ENCODE data around the gene NPC2.

DNA sequence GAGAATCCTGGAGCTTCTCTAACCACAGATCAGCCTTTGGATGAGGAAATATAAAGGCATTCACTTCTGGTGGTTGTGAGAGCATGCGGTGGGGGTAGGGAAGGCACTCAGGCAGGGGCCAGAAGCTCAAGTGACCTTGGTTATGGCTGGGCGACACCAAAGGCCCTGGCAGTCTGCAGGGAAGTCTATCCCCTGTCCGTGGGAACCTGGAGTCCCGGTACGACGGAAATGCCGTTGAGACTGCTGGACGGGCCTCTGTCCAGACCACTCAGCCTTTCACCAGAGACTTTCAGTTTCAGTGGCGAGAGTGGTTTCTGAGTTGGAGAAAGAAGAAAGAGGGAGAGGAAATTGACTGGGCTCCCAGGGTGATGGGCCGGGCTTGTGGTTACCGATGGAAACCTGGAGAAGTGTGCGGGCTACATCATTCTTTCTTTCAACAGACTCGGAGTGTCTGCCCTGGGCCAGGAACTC lies 21.4 kb upstream of the NPC2 start:
- TF ChIP-seq, protein P1, sequence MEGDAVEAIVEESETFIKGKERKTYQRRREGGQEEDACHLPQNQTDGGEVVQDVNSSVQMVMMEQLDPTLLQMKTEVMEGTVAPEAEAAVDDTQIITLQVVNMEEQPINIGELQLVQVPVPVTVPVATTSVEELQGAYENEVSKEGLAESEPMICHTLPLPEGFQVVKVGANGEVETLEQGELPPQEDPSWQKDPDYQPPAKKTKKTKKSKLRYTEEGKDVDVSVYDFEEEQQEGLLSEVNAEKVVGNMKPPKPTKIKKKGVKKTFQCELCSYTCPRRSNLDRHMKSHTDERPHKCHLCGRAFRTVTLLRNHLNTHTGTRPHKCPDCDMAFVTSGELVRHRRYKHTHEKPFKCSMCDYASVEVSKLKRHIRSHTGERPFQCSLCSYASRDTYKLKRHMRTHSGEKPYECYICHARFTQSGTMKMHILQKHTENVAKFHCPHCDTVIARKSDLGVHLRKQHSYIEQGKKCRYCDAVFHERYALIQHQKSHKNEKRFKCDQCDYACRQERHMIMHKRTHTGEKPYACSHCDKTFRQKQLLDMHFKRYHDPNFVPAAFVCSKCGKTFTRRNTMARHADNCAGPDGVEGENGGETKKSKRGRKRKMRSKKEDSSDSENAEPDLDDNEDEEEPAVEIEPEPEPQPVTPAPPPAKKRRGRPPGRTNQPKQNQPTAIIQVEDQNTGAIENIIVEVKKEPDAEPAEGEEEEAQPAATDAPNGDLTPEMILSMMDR (IDR thresholded peaks at IDR 0.05), result no peak
- TF ChIP-seq POLR2AphosphoS5 (IDR thresholded peaks at IDR 0.05) (no peak), EP300 (IDR thresholded peaks at IDR 0.05) (no peak)

Measured in esophagus muscularis mucosa (tissue), 4 donors.